ENCODE data around the gene N4BP2L2.

- TF ChIP-seq CTCF (IDR thresholded peaks at IDR 0.05) (no peak), EP300 (IDR thresholded peaks at IDR 0.05) (no peak)
These were observed 3.5 kb downstream of the N4BP2L2 start for GRCh38 chr13:32535115-32535514.

Measured in gastroesophageal sphincter (tissue), 3 donors.